KBM-7 (cell line): ENCODE measurements around the gene ZDHHC17.

Experiments used
- DNase-seq: peaks from one replicate; pipeline ENCODE4 v3.0.0-alpha.2; 2015
- in situ Hi-C: fragments of 300-500 bp; cut with MboI; formaldehyde crosslinking; loops from 2 replicates; pipeline ENCODE4 v1.14.3; 2020; ENCODE audit warnings: low sequenced_read_pairs, low pct_unique_long_range_greater_than_20kb, mixed read lengths

Gene ZDHHC17

DNA sequence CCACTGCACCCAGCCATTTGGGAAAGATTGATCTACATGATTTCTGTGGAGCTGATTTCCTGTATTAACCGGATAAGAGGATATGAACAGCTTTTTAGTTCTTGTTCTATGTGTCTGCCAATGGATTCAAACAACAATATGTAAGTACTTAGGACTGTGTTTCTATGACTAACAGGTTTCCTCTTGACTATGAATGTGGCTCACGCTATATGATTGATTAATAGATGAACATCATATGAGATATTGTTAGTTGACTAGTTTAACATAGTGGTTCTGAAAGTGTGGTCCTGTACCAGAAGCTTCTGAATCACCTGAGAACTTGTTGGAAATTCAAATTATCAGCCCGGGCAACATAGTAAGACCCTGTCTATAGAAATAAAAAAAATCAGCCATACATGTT is 127.7 kb downstream of the ZDHHC17 start:
- in situ Hi-C loops: no loop called here
- DNase-seq: no peak

DNA sequence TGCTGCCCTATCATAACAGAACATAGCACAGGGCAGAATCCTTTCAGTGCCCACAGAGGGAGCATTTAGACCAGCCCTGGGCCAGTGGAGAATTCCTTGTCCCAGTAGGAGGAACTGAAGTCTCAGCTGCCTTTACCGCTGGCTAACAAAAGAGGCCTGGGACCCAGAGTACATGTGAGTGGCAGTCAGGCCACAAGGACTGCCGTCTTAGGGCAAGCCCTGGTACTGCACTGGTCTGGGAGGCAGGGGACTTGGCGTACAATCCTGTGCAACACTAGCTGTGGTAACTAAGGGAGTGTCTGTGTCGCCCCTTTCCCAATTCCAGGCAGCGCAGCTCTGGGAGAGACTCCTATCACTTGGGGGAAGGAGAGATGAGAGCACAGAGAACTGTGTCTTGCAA is 131.9 kb downstream of the ZDHHC17 start:
- in situ Hi-C loops: no loop called here
- DNase-seq: no peak

DNA sequence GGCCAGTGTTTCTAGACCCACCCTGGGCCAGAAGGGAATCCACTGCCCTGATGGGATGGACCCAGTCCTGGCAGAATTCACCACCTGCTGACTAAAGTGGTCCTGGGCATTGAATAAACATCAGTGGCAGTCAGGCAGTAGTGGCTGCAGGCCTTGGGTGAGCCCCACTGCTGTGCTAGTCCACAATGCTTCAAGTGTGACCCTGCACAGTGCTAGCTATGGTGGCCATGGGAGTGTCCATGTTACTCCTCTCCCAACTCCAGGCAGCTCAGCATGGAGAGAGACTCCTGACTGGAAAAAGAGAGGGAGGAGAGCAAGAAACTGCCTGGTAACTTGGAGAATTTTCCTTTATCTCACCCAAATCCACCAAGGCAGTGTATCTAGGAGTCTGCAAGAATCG is 132.4 kb downstream of the ZDHHC17 start:
- in situ Hi-C loops: no loop called here

DNA sequence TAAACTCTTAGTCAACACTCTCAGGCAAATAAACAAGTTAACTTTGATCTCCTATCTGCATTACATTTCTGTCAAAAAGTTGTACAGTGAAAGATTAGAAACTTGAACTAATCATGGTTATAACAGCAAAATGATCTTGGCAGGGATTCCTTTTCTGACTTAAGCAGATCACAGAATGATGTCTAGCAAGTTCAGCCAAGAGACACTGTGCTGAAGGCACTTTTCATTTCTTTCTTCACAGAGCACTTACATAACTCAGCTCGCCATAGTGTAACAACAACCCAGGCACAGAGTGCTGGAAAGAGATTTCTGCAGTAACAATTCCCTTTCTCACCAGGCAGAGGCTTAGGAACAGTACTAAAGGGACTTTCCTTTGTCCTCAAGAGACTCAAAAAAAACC is 134.5 kb downstream of the ZDHHC17 start:
- in situ Hi-C loops: no loop called here

More for the DNA sequence above, 132.4 kb downstream of the ZDHHC17 start:
- no peak for DNase-seq

DNA sequence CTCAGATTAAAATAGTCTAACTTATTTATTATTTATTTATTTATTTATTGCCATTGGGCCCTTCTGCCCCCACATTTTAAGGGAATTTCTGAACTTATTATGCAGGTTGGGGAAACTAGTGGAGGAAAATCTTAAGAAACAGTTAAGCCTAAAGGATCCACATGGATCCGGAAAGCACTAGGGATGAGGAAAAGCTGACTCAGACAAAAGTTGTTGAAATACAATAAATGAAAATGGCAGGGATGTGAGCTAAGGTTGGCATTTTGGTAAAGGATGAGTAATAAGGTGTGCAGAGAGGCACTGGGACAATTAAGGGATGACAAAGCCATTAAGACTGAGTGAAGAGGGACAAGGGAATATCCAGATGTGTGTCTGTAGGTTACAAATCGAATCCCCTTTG is 135.6 kb downstream of the ZDHHC17 start:
- in situ Hi-C loops: no loop called here
- no peak for DNase-seq

More for the DNA sequence above, 134.5 kb downstream of the ZDHHC17 start:
- no peak for DNase-seq

DNA sequence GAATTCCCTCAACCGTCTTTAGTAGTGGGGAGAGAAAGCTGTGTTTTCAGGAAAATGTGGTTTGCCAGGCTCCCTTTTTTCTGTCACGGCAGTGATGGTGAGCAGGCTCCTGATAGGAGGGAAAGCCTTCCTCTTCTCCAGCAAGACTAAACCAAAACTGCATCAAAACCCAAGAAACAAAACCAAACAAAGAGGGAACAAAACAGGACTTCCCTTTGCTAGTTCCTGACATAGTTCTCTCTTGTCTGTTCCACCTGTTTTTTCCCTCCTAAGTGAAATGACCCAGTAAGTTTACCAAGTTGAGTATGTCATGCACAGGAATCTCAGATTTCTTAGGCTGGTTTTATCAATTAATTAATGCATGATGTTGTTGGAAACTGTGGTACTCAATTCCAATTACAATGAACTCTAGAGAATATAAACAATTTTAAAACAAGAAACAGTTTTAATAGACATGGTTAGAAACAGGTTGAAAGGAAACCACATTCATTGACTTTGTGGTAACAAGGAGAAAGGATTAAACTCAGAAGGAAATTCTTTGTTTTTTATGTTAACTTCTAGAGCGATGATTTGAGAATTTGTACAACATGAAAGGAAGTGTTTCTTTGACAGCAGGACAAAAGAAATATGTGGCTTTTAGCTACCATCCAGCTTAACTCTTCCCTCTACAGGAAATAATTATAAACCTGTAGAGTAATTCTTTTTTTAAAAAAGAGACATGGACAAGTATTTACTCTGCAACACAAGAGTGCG is 137.9 kb downstream of the ZDHHC17 start:
- peak; percentile 56 for DNase-seq
- in situ Hi-C loops: no loop called here
